H9 (cell line): ENCODE results near the gene TEF. TPM values are rescaled to one million over a fixed set of nuclear protein-coding genes. Genes with fewer than 3 reads are reported as not detected.
A peak's percentile ranks its signal among the peaks of the same experiment; 100 is the strongest.

ENCODE experiments used
- DNase-seq: peaks from one replicate; pipeline ENCODE4 v3.0.0-alpha.2; 2017
- H2AFZ ChIP-seq: one replicate; pipeline ENCODE4 v1.6.1; 2013; ENCODE audit warnings: mild to moderate bottlenecking, low read length, control low read depth, moderate library complexity
- H2AK5ac ChIP-seq: 2 replicates; pipeline ENCODE4 v1.6.1; 2013; ENCODE audit warnings: low read length, control low read depth, mixed read lengths; ENCODE audit not compliant: insufficient read length
- H2BK120ac ChIP-seq: one replicate; pipeline ENCODE4 v1.6.1; 2013; ENCODE audit warnings: low read depth, mild to moderate bottlenecking, low read length, control low read depth, inconsistent platforms; ENCODE audit not compliant: poor library complexity, severe bottlenecking
- H2BK12ac ChIP-seq: 2 replicates; pipeline ENCODE4 v1.6.1; 2013; ENCODE audit warnings: low read length, control low read depth, mixed read lengths, low read depth; ENCODE audit not compliant: insufficient read length
- H2BK15ac ChIP-seq: 2 replicates; pipeline ENCODE4 v1.6.1; 2013; ENCODE audit warnings: low read depth, low read length, control low read depth
- H2BK20ac ChIP-seq: one replicate; pipeline ENCODE4 v1.6.1; 2013; ENCODE audit warnings: low read depth, mild to moderate bottlenecking, low read length, control low read depth, inconsistent platforms; ENCODE audit not compliant: poor library complexity, severe bottlenecking
- H2BK5ac ChIP-seq: 2 replicates; pipeline ENCODE4 v1.6.1; 2013; ENCODE audit warnings: low read length, control low read depth, mixed read lengths; ENCODE audit not compliant: insufficient read length
- H3K14ac ChIP-seq: 2 replicates; pipeline ENCODE4 v1.6.1; 2013; ENCODE audit warnings: low read length, control low read depth; ENCODE audit not compliant: insufficient read depth
- H3K18ac ChIP-seq: 2 replicates; pipeline ENCODE4 v1.6.1; 2013; ENCODE audit warnings: low read depth, mild to moderate bottlenecking, mixed read lengths, low read length, control low read depth; ENCODE audit not compliant: insufficient read length
- H3K23ac ChIP-seq: 2 replicates; pipeline ENCODE4 v1.6.1; 2013; ENCODE audit warnings: low read length, control low read depth, mixed read lengths, low read depth; ENCODE audit not compliant: insufficient read length
- H3K23me2 ChIP-seq: 2 replicates; pipeline ENCODE4 v1.6.1; 2013; ENCODE audit warnings: low read depth, mild to moderate bottlenecking, mixed read lengths, low read length, control low read depth; ENCODE audit not compliant: insufficient read length, poor library complexity, severe bottlenecking
- H3K27ac ChIP-seq: 2 replicates; pipeline ENCODE4 v1.5.1; 2013; ENCODE audit warnings: low read length, control low read depth, mixed read lengths, low read depth; ENCODE audit not compliant: insufficient read length
- H3K27me3 ChIP-seq: 2 replicates; pipeline ENCODE4 v1.6.1; 2013; ENCODE audit warnings: low read length, control low read depth, inconsistent platforms; ENCODE audit not compliant: insufficient read depth
- H3K4ac ChIP-seq: 2 replicates; pipeline ENCODE4 v1.6.1; 2013; ENCODE audit warnings: low read depth, mild to moderate bottlenecking, control low read depth, inconsistent platforms, low read length, moderate library complexity
- H3K4me1 ChIP-seq: 2 replicates; pipeline ENCODE4 v1.6.1; 2013; ENCODE audit warnings: low read length, control low read depth, inconsistent platforms; ENCODE audit not compliant: insufficient read depth
- H3K4me2 ChIP-seq: 2 replicates; pipeline ENCODE4 v1.6.1; 2013; ENCODE audit warnings: low read length, control low read depth, mixed read lengths; ENCODE audit not compliant: insufficient read length, insufficient read depth
- H3K56ac ChIP-seq: 2 replicates; pipeline ENCODE4 v1.6.1; 2013; ENCODE audit warnings: low read depth, mild to moderate bottlenecking, mixed read lengths, low read length, control low read depth; ENCODE audit not compliant: insufficient read length
- H3K79me1 ChIP-seq: 2 replicates; pipeline ENCODE4 v1.6.1; 2013; ENCODE audit warnings: low read depth, mild to moderate bottlenecking, moderate library complexity, low read length, control low read depth, inconsistent platforms; ENCODE audit not compliant: insufficient read depth, poor library complexity, severe bottlenecking
- H3K79me2 ChIP-seq: 2 replicates; pipeline ENCODE4 v1.6.1; 2013; ENCODE audit warnings: low read length, control low read depth, inconsistent platforms; ENCODE audit not compliant: insufficient read depth
- H3K9ac ChIP-seq: 2 replicates; pipeline ENCODE4 v1.6.1; 2013; ENCODE audit warnings: low read length, control low read depth, mixed read lengths; ENCODE audit not compliant: insufficient read length; ENCODE audit errors: extremely low read depth
- H3K9me3 ChIP-seq: one replicate; pipeline ENCODE4 v1.6.1; 2013; ENCODE audit warnings: low read depth, low read length, inconsistent platforms; ENCODE audit not compliant: control insufficient read depth
- H3T11ph ChIP-seq: one replicate; pipeline ENCODE4 v1.6.1; 2013; ENCODE audit warnings: mild to moderate bottlenecking, low read length, control low read depth, inconsistent platforms
- H4K20me1 ChIP-seq: one replicate; pipeline ENCODE4 v1.6.1; 2013; ENCODE audit not compliant: control insufficient read depth, insufficient read length, insufficient read depth
- H4K5ac ChIP-seq: 2 replicates; pipeline ENCODE4 v1.6.1; 2013; ENCODE audit warnings: low read depth, mild to moderate bottlenecking, mixed read lengths, low read length, control low read depth; ENCODE audit not compliant: insufficient read length
- H4K8ac ChIP-seq: replicated peaks from 2 replicates; pipeline ENCODE4 v1.6.1; 2013; ENCODE audit warnings: low read length, control low read depth, mixed read lengths, low read depth; ENCODE audit not compliant: insufficient read length
- H4K91ac ChIP-seq: 2 replicates; pipeline ENCODE4 v1.6.1; 2013; ENCODE audit warnings: low read depth, mild to moderate bottlenecking, moderate library complexity, mixed read lengths, low read length, control low read depth; ENCODE audit not compliant: insufficient read length
- H3K27ac Mint-ChIP-seq, 3 experiments: 2 replicates in 2 of 3; 3 replicates in 1 of 3; pipeline ENCODE4 v1.8.0; 2020 to 2021; ENCODE audit warnings: mixed read lengths in 3 of 3, mild to moderate bottlenecking in 1 of 3, moderate library complexity in 1 of 3
- H3K27me3 Mint-ChIP-seq: 2 replicates; pipeline ENCODE4 v1.8.0; 2021; ENCODE audit warnings: low read depth, mild to moderate bottlenecking, moderate library complexity, mixed read lengths
- H3K36me3 Mint-ChIP-seq, 3 experiments: 2 replicates in 2 of 3; 3 replicates in 1 of 3; pipeline ENCODE4 v1.8.0; 2020 to 2021; ENCODE audit warnings: low read depth in 3 of 3, mixed read lengths in 3 of 3; ENCODE audit not compliant: insufficient read depth in 1 of 3
- H3K4me1 Mint-ChIP-seq, 2 experiments: 2 replicates each; pipeline ENCODE4 v1.8.0; 2020; ENCODE audit warnings: mixed read lengths in 2 of 2
- H3K4me3 Mint-ChIP-seq, 2 experiments: 2 replicates in 1 of 2; 3 replicates in 1 of 2; pipeline ENCODE4 v1.8.0; 2020 to 2021; ENCODE audit warnings: mild to moderate bottlenecking in 2 of 2, mixed read lengths in 2 of 2, moderate library complexity in 1 of 2
- H3K9me3 Mint-ChIP-seq, 2 experiments: 2 replicates in 1 of 2; 3 replicates in 1 of 2; pipeline ENCODE4 v1.8.0; 2020; ENCODE audit warnings: mild to moderate bottlenecking in 2 of 2, mixed read lengths in 2 of 2, moderate library complexity in 1 of 2
- CTCF ChIP-seq: fragments of 200-600 bp; sonication (generic); conservative IDR thresholded peaks from 3 replicates; pipeline ENCODE4 v1.8.0; 2021; ENCODE audit warnings: antibody characterized with exemption, mild to moderate bottlenecking
- WGBS: extraction: QIAGEN DNeasy Blood & Tissue Kit; methylation state at CpG from one replicate; pipeline ENCODE4 v1.1.7; 2013; ENCODE audit warnings: missing lambda C conversion rate, low lambda C conversion rate, mixed read lengths; ENCODE audit not compliant: insufficient read length; ENCODE audit errors: extremely low coverage; 5-methylcytosine and 5-hydroxymethylcytosine counted together
- total RNA-seq: library from RNA; stranded (reverse); gene quantifications from 2 replicates; pipeline ENCODE4 v1.2.1, GENCODE V29; 2021

Gene TEF
- total RNA-seq, 1 experiment from 2014 or later, result 17.9 TPM

- Mint-ChIP-seq H3K4me3 (no peak overlapping the region), H3K4me1 (peaks cover 2 to 11% of the 10 kb centered on the region in 2 experiments; a peak in 3 of 4 replicates), H3K27ac (peak overlapping the region in 2 of 3 experiments; percentile 42 to 79; a peak in 3 of 7 replicates), H3K36me3 (peaks cover 23 to 80% (median 62%) of the 10 kb centered on the region in 3 experiments; a peak in 6 of 7 replicates), H3K9me3 (no peaks in the 10 kb centered on the region), H3K27me3 (no peaks in the 10 kb centered on the region; the same call in 1 of the 2 replicates)
- TF ChIP-seq CTCF, result no peak
- Histone ChIP-seq H3K18ac (no peak overlapping the region), H2BK20ac (no peak overlapping the region), H2BK5ac (no peak overlapping the region), H4K5ac (no peak overlapping the region), H2BK12ac (no peak overlapping the region), H3K4me2 (no peak overlapping the region), H3K79me2 (no peaks in the 10 kb centered on the region), H3T11ph (no peak overlapping the region), H3K56ac (no peak overlapping the region), H3K4me1 (no peaks in the 10 kb centered on the region), H3K14ac (no peak overlapping the region; the same call in 1 of the 2 replicates), H2BK15ac (no peak overlapping the region), H2AK5ac (no peak overlapping the region), H3K9ac (no peak overlapping the region), H4K91ac (no peak overlapping the region), H3K27ac (no peak overlapping the region), H3K23ac (no peak overlapping the region), H3K27me3 (no peaks in the 10 kb centered on the region), H3K79me1 (no peaks in the 10 kb centered on the region), H3K23me2 (peaks cover 3% of the 10 kb centered on the region), H2AFZ (no peak overlapping the region), H3K9me3 (no peaks in the 10 kb centered on the region), H2BK120ac (no peak overlapping the region), H4K20me1 (no peaks in the 10 kb centered on the region), H4K8ac (no peak overlapping the region), H3K4ac (no peak overlapping the region)
- no peak for DNase-seq
- WGBS, result no CpG with 5 or more reads among the region's 10 CpGs
These were observed 27.7 kb upstream of the TEF start for GRCh38 chr22:41353862-41354575.
